DND-41 (cell line): Measurements from ENCODE around the gene NACA.

ENCODE experiments used
- ATAC-seq: fragments of 200-7000 bp; cut with Tn5 transposase; 3 replicates; pipeline ENCODE4 v1.9.1; 2021; ENCODE audit warnings: low read depth; ENCODE audit not compliant: insufficient read depth
- DNase-seq: peaks from one replicate; pipeline ENCODE4 v3.0.0-alpha.2; 2020
- H2AFZ ChIP-seq: 2 replicates; pipeline ENCODE4 v1.6.0; 2012; ENCODE audit warnings: low read depth, low read length
- H3K27ac ChIP-seq: 2 replicates; pipeline ENCODE4 v1.5.1; 2012; ENCODE audit warnings: low read length, inconsistent platforms
- H3K27me3 ChIP-seq: fragments of 200-600 bp; sonication (generic); 2 replicates; pipeline ENCODE4 v1.6.0; 2012; ENCODE audit warnings: low read length, mild to moderate bottlenecking, inconsistent platforms; ENCODE audit not compliant: insufficient read depth, poor library complexity
- H3K36me3 ChIP-seq: 2 replicates; pipeline ENCODE4 v1.5.1; 2012; ENCODE audit warnings: low read length, inconsistent platforms; ENCODE audit not compliant: insufficient read depth
- H3K4me1 ChIP-seq: 2 replicates; pipeline ENCODE4 v1.5.1; 2012; ENCODE audit warnings: mild to moderate bottlenecking, low read length; ENCODE audit not compliant: insufficient read depth
- H3K4me2 ChIP-seq: 2 replicates; pipeline ENCODE4 v1.6.0; 2012; ENCODE audit warnings: mild to moderate bottlenecking, moderate library complexity, low read length, inconsistent platforms; ENCODE audit not compliant: insufficient read depth
- H3K4me3 ChIP-seq, 2 experiments: fragments of 200-600 bp in 1 of 2; shearing (Covaris generic) in 1 of 2; 2 replicates each; pipeline ENCODE4 v1.5.1; 2012 to 2016; ENCODE audit warnings: inconsistent platforms in 2 of 2, low read length in 2 of 2, mild to moderate bottlenecking in 2 of 2, low read depth in 1 of 2, moderate library complexity in 1 of 2
- H3K79me2 ChIP-seq: 2 replicates; pipeline ENCODE4 v1.6.0; 2012; ENCODE audit warnings: low read length, inconsistent platforms; ENCODE audit not compliant: insufficient read depth
- H3K9ac ChIP-seq: 2 replicates; pipeline ENCODE4 v1.6.0; 2012; ENCODE audit warnings: low read depth, mild to moderate bottlenecking, inconsistent platforms, low read length, moderate library complexity
- H3K9me3 ChIP-seq: 2 replicates; pipeline ENCODE4 v1.5.1; 2012; ENCODE audit warnings: low read length, moderate library complexity, mild to moderate bottlenecking, inconsistent platforms; ENCODE audit not compliant: insufficient read depth, severe bottlenecking
- H4K20me1 ChIP-seq: 2 replicates; pipeline ENCODE4 v1.6.0; 2012; ENCODE audit warnings: low read length; ENCODE audit not compliant: insufficient read depth
- CTCF ChIP-seq: IDR thresholded peaks from 2 replicates; pipeline ENCODE4 v1.5.1; 2012; ENCODE audit warnings: borderline replicate concordance, low read length, moderate library complexity, mild to moderate bottlenecking; ENCODE audit not compliant: poor library complexity, severe bottlenecking; ENCODE audit errors: extremely low read depth
- EZH2 ChIP-seq: IDR thresholded peaks from 3 replicates; pipeline ENCODE4 v1.6.1; 2012; ENCODE audit warnings: borderline replicate concordance, low read depth, mild to moderate bottlenecking, moderate library complexity, low read length, inconsistent platforms; ENCODE audit not compliant: severe bottlenecking

Gene NACA

GRCh38 chr12:56763753-56764657 lies 38.9 kb upstream of the NACA start:
- Histone ChIP-seq H3K27me3 (no peaks in the 10 kb centered on the region), H2AFZ (no peak overlapping the region), H3K9me3 (no peaks in the 10 kb centered on the region), H3K4me2 (no peak overlapping the region), H3K4me3 (no peak overlapping the region), H3K36me3 (no peaks in the 10 kb centered on the region), H4K20me1 (no peaks in the 10 kb centered on the region), H3K79me2 (no peaks in the 10 kb centered on the region), H3K9ac (no peak overlapping the region), H3K27ac (no peak overlapping the region), H3K4me1 (no peaks in the 10 kb centered on the region)
- TF ChIP-seq EZH2 (no peak), CTCF (no peak)
- ATAC-seq, result no peak
- DNase-seq, result no peak

GRCh38 chr12:56761812-56762211 lies 36.7 kb upstream of the NACA start:
- DNase-seq, result no peak
- no peak for ATAC-seq
- H3K27me3 ChIP-seq, result no peaks in the 10 kb centered on the region

GRCh38 chr12:56760460-56760859 lies 35.4 kb upstream of the NACA start:
- Histone ChIP-seq H3K27me3 (no peaks in the 10 kb centered on the region), H3K4me3 (no peak overlapping the region), H3K4me1 (no peaks in the 10 kb centered on the region), H3K4me2 (no peak overlapping the region), H3K27ac (no peak overlapping the region), H3K36me3 (no peaks in the 10 kb centered on the region), H4K20me1 (no peaks in the 10 kb centered on the region), H3K9me3 (peaks cover 6% of the 10 kb centered on the region), H3K9ac (no peak overlapping the region), H2AFZ (no peak overlapping the region), H3K79me2 (no peaks in the 10 kb centered on the region)
- TF ChIP-seq CTCF (no peak), EZH2 (no peak)
- DNase-seq (no peak), ATAC-seq (no peak)

More at GRCh38 chr12:56761812-56762211, 36.7 kb upstream of the NACA start:
- Histone ChIP-seq H3K4me3 (no peak overlapping the region), H3K27ac (no peak overlapping the region), H3K4me1 (no peaks in the 10 kb centered on the region), H3K79me2 (no peaks in the 10 kb centered on the region), H2AFZ (no peak overlapping the region), H3K9me3 (peaks cover 6% of the 10 kb centered on the region), H4K20me1 (no peaks in the 10 kb centered on the region), H3K9ac (no peak overlapping the region), H3K4me2 (no peak overlapping the region), H3K36me3 (no peaks in the 10 kb centered on the region)
- TF ChIP-seq EZH2 (no peak), CTCF (no peak)
